Measurements from ENCODE around the gene ANKH.

The ANKH gene

GRCh38 chr5:14757850-14758249 is 113.7 kb downstream of the ANKH start:
- DNase-seq, result no peak

- DNase-seq, result no peak
These were observed 115.1 kb downstream of the ANKH start for GRCh38 chr5:14756478-14756877.

GRCh38 chr5:14753947-14754346 is 117.6 kb downstream of the ANKH start:
- DNase-seq, result no peak

GRCh38 chr5:14753292-14753691 is 118.3 kb downstream of the ANKH start:
- DNase-seq, result no peak

DNA sequence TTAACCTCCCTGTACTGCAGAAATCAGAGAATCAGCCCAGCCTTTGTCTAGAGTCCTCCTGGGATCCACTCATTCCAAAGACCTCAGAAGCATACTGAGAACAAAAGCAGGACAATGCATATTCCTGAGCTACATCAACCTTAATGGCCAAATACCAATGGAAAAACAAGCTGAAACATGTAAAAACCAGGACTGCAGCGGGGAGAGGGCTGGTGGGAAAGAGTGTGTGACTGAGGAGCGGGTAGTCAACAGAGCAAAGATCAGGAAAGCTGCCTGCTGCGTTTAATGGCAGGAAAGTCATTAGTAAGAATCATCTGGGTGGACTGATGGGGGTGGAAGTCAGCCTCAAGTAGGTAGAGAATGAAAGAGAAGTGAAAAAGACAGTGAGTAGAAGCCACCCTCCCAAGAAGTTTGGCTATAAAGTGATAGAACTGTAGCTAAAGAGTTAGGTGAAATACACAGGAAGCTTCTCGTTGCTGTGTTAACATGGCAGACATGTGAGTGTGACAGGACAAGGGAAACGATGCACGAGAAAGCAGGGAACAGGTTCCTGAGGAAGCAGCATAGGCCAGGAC is 119.0 kb downstream of the ANKH start:
- DNase-seq, result no peak

DNA sequence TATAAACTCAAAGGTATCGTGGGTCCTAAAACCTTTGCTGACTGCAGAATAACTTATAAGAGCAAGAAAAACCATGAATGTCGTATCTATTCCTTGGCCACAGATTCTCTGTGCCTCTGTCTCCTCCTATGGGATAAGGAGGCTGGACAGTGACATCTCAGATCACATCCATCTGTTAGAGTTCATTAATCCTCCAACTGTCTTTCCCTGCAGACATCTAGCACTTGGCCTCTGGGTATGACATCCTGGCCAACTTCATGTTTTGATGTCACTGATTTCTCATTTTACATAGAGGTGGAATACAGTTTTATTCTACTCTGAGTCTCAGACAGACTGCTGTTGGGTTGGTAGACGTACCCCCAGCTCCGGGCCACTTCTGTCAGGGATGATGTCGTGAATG is 120.9 kb downstream of the ANKH start:
- DNase-seq, result no peak

DNA sequence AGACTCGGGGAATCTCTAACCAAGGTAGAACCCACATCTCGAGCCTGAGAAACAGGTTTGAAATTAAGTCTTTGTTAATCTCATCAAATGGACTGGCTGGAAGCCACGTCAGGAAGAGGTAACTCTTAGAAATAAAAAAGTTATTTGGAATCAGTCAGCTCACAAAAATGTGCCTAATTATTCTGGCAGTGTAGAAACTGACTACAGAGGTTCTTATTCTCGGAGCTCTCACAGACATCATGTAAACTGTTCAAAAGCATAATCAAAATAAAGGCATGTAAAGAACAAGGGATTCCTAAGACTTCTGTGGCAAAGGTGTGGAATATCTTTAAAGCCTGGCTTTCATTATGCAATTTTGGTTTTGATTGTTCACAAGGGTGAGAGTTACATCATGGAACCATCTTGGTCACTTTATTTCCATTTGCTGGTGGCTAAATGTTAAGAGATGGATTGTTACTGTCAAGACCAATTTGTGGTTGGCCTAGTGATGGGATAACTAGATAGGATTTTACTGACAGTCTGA is 121.9 kb downstream of the ANKH start:
- DNase-seq, result no peak

- DNase-seq, result no peak
These were observed 123.2 kb downstream of the ANKH start for GRCh38 chr5:14748180-14748900.

- no peak for DNase-seq
These were observed 125.8 kb downstream of the ANKH start for GRCh38 chr5:14745753-14746152.

DNA sequence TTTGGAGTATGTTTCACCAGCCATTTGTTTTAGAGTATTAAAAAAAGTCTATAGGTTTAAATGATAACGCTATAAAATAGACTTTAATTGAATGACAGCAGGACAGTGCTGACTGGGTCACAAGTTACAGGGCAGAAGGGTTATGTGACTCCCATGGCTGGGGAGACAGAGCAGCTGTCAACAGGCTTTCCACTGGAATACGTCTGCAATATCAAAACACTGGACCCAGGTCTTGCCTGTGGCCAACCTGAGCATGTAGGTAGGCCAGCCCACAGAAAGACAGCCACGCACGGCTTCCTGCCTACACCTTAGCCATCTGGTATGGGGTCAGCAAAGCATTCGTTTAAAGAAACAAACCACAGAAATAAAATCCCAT is 126.4 kb downstream of the ANKH start:
- DNase-seq, result no peak

DNA sequence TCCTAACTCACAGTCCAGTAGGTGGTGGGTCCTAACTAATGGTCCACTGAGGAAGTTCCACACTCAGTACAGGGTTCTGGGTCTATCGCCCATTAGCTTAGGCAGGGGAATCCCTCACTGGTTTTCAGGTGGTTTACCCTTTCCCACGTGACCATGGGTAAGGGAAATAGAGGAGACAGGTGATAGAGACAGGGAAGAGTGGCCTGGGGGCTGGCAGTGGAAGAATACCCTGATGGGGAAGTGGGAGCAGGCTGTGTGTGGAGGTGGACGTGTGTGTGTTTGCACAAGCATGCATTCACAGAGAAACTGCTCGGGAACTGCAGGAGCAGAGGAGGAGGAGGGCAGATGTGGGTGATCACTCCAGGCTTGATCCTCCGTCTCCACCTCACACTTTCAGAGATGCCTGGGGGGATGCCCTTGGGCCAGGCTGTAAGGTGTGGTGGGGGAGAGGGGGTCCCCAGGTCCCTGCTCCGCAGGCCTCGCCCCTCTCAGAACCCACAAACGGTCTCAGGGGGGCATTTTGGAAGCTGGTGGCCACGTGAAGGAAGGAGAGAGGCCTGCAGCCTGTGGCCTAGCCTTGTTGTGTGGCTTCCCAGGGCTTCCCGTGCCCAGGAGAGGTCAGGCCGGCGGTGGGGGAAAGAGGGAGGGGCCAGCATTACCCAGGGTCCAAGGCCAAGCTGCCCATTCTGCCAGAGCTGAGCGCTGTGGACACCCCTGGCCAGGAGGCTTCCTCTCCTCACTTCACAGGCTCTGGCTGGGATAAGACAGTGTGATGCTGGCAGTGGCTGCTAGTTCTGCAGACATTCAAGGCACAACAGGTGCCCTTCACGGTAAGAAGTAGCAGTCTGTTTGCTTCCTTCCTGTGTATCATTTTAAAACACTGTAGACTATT is 127.0 kb downstream of the ANKH start:
- no peak for DNase-seq

GRCh38 chr5:14743601-14744295 is 127.8 kb downstream of the ANKH start:
- DNase-seq, result no peak

DNA sequence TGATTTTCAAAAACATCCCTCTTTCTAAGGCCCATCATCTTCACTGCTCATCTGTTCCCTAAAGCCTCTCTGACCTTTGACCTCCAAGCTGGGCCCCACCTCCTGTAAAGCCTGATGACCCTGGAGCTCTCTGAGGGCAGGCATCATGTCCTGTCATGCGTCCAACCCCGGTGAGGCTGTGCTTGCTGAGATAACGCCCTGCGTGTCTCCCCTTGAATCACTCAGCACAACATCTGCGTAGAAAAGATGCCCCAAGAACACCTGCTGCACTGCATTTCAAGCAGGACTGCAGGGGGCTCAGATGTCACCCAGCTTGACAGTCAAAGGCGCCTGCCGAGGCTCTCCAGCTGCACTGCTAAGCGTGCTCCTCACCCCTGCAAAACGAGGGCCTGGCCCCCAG is 129.1 kb downstream of the ANKH start:
- DNase-seq, result no peak

DNA sequence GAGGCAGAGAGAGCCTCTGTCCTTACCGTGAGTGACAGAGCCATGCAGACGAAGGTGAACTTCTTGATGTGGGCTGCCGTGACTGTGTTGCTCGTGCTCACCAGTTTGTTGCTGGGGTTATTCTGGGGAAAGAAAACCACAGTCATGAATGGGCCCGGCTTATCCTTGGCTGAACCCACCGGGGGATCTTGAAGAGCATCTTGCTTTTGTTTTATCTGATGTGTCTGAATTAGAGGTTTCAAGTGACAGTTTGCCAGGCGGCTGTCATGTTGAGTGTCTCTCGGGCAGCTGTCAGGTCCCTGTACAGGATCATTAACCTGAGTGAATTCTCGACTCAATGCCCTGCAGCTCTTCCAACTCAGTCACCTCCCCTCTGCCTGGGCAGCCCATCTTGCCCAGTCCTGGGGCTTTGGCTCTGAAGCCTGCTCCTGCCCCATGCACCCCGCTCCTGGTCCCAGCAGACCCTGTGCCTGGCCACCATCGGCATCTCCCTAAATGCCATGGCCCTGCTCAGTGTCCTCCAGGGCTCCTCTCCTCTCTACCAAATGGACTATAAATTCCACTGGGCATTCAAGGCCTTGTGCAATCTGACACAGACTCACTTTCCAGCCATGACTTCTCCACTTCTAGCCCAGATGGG is 129.7 kb downstream of the ANKH start:
- no peak for DNase-seq

- DNase-seq, result no peak
These were observed 130.4 kb downstream of the ANKH start for GRCh38 chr5:14741131-14741530.

- DNase-seq, result no peak
These were observed 131.6 kb downstream of the ANKH start for GRCh38 chr5:14739981-14740380.

GRCh38 chr5:14739538-14739937 is 132.0 kb downstream of the ANKH start:
- DNase-seq, result no peak

DNA sequence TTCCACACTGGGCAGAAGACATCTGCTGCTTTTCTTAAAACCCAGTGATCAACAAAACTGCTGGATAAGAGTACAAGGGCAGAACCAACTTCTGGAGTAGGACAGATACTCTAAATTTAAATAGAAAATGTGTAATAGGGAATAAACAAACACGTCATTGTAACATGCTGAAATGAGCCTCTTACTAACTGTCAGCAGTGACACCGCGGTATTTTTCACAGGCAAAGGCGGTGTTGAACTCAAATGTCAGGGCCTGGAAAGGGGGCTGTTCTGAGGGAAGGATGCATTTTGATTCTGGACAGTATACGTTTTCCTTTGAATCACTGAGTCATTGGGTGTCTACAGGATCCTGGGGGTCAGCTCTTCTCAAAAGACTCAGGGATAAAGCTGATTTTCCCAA is 133.5 kb downstream of the ANKH start:
- no peak for DNase-seq

- DNase-seq, result no peak
These were observed 134.3 kb downstream of the ANKH start for GRCh38 chr5:14737291-14737690.

DNA sequence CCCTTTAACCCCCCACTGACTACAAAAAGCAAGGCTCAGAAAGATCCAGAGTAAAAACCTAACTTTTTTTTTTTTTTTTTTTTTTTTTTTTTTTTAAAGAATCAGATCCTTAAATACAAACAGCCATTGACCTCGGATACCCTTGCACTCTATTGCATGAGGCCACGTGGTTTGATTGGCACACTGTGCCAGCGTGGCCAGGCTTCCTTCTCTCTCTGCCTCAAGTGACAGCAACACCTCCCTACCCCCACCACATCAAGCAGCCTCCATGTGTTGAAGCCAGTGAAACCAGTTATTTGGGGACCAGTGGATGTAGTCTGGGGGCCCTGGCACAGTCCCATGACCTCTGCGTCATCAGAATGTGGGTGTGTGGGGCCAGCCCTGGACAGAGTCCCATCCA is 135.6 kb downstream of the ANKH start:
- DNase-seq, result no peak

DNA sequence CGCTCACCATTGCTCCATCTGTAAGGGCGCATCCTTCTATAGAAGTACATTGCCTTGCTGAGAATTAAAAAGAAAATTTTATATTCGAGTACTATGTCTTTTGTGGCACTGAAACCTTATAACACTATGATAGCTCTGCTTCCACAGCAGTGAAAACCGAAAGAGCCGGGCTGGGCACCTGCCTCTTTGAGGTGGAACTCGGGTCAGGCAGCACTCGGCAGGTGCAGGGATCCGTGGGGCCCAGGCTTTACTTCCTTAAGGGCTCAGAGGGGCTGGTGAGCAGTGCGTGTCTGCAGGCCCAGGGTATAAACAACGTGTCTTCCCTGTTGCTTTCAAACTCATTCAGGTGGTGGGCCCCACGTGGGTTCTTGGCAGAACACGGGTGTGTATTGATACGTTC is 137.2 kb downstream of the ANKH start:
- DNase-seq, result no peak

- DNase-seq, result no peak
These were observed 137.9 kb downstream of the ANKH start for GRCh38 chr5:14733661-14734060.

DNA sequence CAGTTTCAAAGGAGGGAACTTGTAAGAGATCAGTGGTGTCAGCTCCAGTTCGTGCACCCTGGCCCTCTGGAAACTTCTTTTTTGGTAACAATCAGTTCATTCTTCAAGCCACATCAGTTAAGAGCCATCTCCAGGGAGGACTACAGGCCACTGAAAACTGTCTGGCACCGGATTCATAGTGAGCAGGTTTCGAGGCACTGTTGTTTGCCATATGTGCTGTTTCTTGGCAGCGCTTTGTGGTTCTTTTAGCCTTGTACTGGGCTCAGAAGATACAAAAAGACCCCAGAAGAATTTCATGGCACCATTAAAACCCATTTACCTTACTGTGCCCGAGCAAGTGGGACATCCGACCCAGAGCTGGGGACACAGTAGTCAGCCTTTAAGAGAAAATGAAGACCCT is 138.6 kb downstream of the ANKH start:
- DNase-seq, result no peak
